ENCODE measurements around the gene HAUS7.

HAUS7 gene

DNA sequence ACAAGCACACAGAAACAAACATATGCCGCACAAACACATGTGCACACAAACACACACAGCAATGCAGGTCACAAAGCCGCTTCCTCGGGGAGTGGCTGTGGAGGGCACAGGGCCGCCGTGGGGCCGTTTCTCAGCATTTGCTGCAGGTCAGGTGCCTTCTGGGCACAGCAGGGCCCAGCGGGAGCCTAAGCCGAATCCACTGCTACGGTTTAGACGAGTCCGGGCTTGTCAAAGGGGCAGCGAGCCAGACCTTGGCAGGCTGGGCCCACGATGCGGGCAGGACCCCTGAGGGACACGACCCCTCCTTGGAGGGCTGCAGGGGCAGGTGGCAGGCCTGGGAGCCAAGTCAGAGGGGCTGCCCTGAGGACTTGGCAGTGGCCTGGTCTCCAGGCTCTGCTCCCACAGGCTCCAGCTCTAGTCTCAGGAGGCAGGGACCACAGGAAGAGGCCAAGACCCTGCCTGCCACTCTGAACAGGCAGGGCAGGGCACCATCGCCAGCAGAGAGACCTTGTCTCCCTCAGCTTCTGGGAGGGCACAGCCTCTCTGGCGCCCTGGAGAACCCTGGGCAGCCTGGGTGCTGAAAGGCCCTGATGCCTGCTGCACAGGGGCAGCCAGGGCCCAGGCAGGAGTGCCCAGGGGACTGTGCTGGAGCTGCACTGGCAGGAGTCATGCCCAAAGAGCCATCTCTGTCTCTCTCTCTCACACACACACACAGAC, 41.6 kb upstream of the HAUS7 start:
- Histone ChIP-seq H3K27me3 (ENCODE audit: insufficient read depth, low read length) (peaks cover 4% of the 10 kb centered on the region), H3K27ac (ENCODE audit: low read depth, low read length) (no peak overlapping the region), H3K79me2 (ENCODE audit: control insufficient read depth, insufficient read depth, low read length, unreplicated experiment) (no peaks in the 10 kb centered on the region), H2AFZ (ENCODE audit: low read length, unreplicated experiment) (no peak overlapping the region), H3K4me1 (ENCODE audit: control insufficient read depth, insufficient read depth, low read length, unreplicated experiment) (no peaks in the 10 kb centered on the region), H3K4me3 (ENCODE audit: low read depth, low read length) (no peak overlapping the region), H3K36me3 (ENCODE audit: insufficient read depth, low read length) (no peaks in the 10 kb centered on the region)

DNA sequence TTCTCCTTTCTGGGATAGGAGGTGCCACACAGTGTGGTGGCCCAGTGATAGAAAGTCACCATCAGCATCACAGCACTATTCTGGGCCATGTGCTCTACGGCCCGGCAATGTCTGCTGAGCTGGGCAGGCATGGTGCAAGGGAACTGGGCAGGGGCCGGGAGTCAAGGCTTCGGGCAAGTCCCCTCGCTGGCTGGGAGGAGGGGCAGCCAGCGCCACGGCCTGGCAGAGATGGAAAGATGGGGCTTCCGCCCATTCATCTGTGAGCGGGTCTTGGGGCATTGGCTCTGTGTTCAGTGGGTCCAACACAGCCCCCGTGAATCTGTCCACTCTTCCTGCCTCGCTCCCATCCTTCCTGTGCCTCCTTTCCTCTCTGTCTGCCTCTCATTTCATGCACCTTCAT, 40.0 kb upstream of the HAUS7 start:
- Histone ChIP-seq H3K27ac (ENCODE audit: low read depth, low read length) (no peak overlapping the region), H3K79me2 (ENCODE audit: control insufficient read depth, insufficient read depth, low read length, unreplicated experiment) (no peaks in the 10 kb centered on the region), H3K27me3 (ENCODE audit: insufficient read depth, low read length) (no peaks in the 10 kb centered on the region), H3K4me1 (ENCODE audit: control insufficient read depth, insufficient read depth, low read length, unreplicated experiment) (no peaks in the 10 kb centered on the region), H3K4me3 (ENCODE audit: low read depth, low read length) (no peak overlapping the region), H2AFZ (ENCODE audit: low read length, unreplicated experiment) (no peak overlapping the region), H3K36me3 (ENCODE audit: insufficient read depth, low read length) (no peaks in the 10 kb centered on the region)

- Histone ChIP-seq H3K27ac (ENCODE audit: low read depth, low read length) (no peak overlapping the region), H3K4me1 (ENCODE audit: control insufficient read depth, insufficient read depth, low read length, unreplicated experiment) (no peaks in the 10 kb centered on the region), H3K36me3 (ENCODE audit: insufficient read depth, low read length) (no peaks in the 10 kb centered on the region), H2AFZ (ENCODE audit: low read length, unreplicated experiment) (no peak overlapping the region), H3K27me3 (ENCODE audit: insufficient read depth, low read length) (no peaks in the 10 kb centered on the region), H3K79me2 (ENCODE audit: control insufficient read depth, insufficient read depth, low read length, unreplicated experiment) (no peaks in the 10 kb centered on the region), H3K4me3 (ENCODE audit: low read depth, low read length) (no peak overlapping the region)
Observed at GRCh38 chrX:153509592-153509991, 39.2 kb upstream of the HAUS7 start.

- Histone ChIP-seq H3K36me3 (ENCODE audit: insufficient read depth, low read length) (no peaks in the 10 kb centered on the region), H3K79me2 (ENCODE audit: control insufficient read depth, insufficient read depth, low read length, unreplicated experiment) (no peaks in the 10 kb centered on the region), H3K27me3 (ENCODE audit: insufficient read depth, low read length) (no peaks in the 10 kb centered on the region), H3K4me3 (ENCODE audit: low read depth, low read length) (no peak overlapping the region), H3K4me1 (ENCODE audit: control insufficient read depth, insufficient read depth, low read length, unreplicated experiment) (no peaks in the 10 kb centered on the region), H2AFZ (ENCODE audit: low read length, unreplicated experiment) (no peak overlapping the region), H3K27ac (ENCODE audit: low read depth, low read length) (no peak overlapping the region)
Observed at GRCh38 chrX:153507484-153508178, 37.3 kb upstream of the HAUS7 start.

- Histone ChIP-seq H3K27me3 (ENCODE audit: insufficient read depth, low read length) (no peaks in the 10 kb centered on the region), H2AFZ (ENCODE audit: low read length, unreplicated experiment) (no peak overlapping the region), H3K79me2 (ENCODE audit: control insufficient read depth, insufficient read depth, low read length, unreplicated experiment) (peaks cover 7% of the 10 kb centered on the region), H3K4me1 (ENCODE audit: control insufficient read depth, insufficient read depth, low read length, unreplicated experiment) (no peaks in the 10 kb centered on the region), H3K36me3 (ENCODE audit: insufficient read depth, low read length) (no peaks in the 10 kb centered on the region), H3K4me3 (ENCODE audit: low read depth, low read length) (no peak overlapping the region), H3K27ac (ENCODE audit: low read depth, low read length) (no peak overlapping the region)
Observed at GRCh38 chrX:153505361-153505760, 35.0 kb upstream of the HAUS7 start.

- no peaks in the 10 kb centered on the region for H3K27me3 ChIP-seq (ENCODE audit: insufficient read depth, low read length)
- H3K36me3 ChIP-seq (ENCODE audit: insufficient read depth, low read length), result no peaks in the 10 kb centered on the region
- H3K27ac ChIP-seq (ENCODE audit: low read depth, low read length), result no peak overlapping the region
- H3K4me1 ChIP-seq (ENCODE audit: control insufficient read depth, insufficient read depth, low read length, unreplicated experiment), result no peaks in the 10 kb centered on the region
- H3K79me2 ChIP-seq (ENCODE audit: control insufficient read depth, insufficient read depth, low read length, unreplicated experiment), result peaks cover 14% of the 10 kb centered on the region
- H2AFZ ChIP-seq (ENCODE audit: low read length, unreplicated experiment), result no peak overlapping the region
- no peak overlapping the region for H3K4me3 ChIP-seq (ENCODE audit: low read depth, low read length)
Observed at GRCh38 chrX:153504445-153505016, 34.2 kb upstream of the HAUS7 start.

GRCh38 chrX:153502796-153503195, 32.4 kb upstream of the HAUS7 start:
- H2AFZ ChIP-seq (ENCODE audit: low read length, unreplicated experiment), result no peak overlapping the region
- peaks cover 4% of the 10 kb centered on the region for H3K4me1 ChIP-seq (ENCODE audit: control insufficient read depth, insufficient read depth, low read length, unreplicated experiment)
- peaks cover 27% of the 10 kb centered on the region for H3K79me2 ChIP-seq (ENCODE audit: control insufficient read depth, insufficient read depth, low read length, unreplicated experiment)
- H3K4me3 ChIP-seq (ENCODE audit: low read depth, low read length), result no peak overlapping the region
- H3K27ac ChIP-seq (ENCODE audit: low read depth, low read length), result no peak overlapping the region
- no peaks in the 10 kb centered on the region for H3K36me3 ChIP-seq (ENCODE audit: insufficient read depth, low read length)
- no peaks in the 10 kb centered on the region for H3K27me3 ChIP-seq (ENCODE audit: insufficient read depth, low read length)

- H3K79me2 ChIP-seq (ENCODE audit: control insufficient read depth, insufficient read depth, low read length, unreplicated experiment), result peaks cover 29% of the 10 kb centered on the region
- H3K27me3 ChIP-seq (ENCODE audit: insufficient read depth, low read length), result no peaks in the 10 kb centered on the region
- H3K4me3 ChIP-seq (ENCODE audit: low read depth, low read length), result no peak overlapping the region
- H3K36me3 ChIP-seq (ENCODE audit: insufficient read depth, low read length), result no peaks in the 10 kb centered on the region
- peaks cover 5% of the 10 kb centered on the region for H3K4me1 ChIP-seq (ENCODE audit: control insufficient read depth, insufficient read depth, low read length, unreplicated experiment)
- H3K27ac ChIP-seq (ENCODE audit: low read depth, low read length), result no peak overlapping the region
- no peak overlapping the region for H2AFZ ChIP-seq (ENCODE audit: low read length, unreplicated experiment)
Observed at GRCh38 chrX:153502131-153502530, 31.8 kb upstream of the HAUS7 start.

GRCh38 chrX:153501530-153501929, 31.2 kb upstream of the HAUS7 start:
- Histone ChIP-seq H3K4me3 (ENCODE audit: low read depth, low read length) (no peak overlapping the region), H3K4me1 (ENCODE audit: control insufficient read depth, insufficient read depth, low read length, unreplicated experiment) (peaks cover 5% of the 10 kb centered on the region), H2AFZ (ENCODE audit: low read length, unreplicated experiment) (no peak overlapping the region), H3K79me2 (ENCODE audit: control insufficient read depth, insufficient read depth, low read length, unreplicated experiment) (peaks cover 30% of the 10 kb centered on the region), H3K27me3 (ENCODE audit: insufficient read depth, low read length) (no peaks in the 10 kb centered on the region), H3K27ac (ENCODE audit: low read depth, low read length) (no peak overlapping the region), H3K36me3 (ENCODE audit: insufficient read depth, low read length) (no peaks in the 10 kb centered on the region)

GRCh38 chrX:153500676-153501280, 30.4 kb upstream of the HAUS7 start:
- Histone ChIP-seq H3K79me2 (ENCODE audit: control insufficient read depth, insufficient read depth, low read length, unreplicated experiment) (peaks cover 38% of the 10 kb centered on the region), H3K4me1 (ENCODE audit: control insufficient read depth, insufficient read depth, low read length, unreplicated experiment) (peaks cover 8% of the 10 kb centered on the region), H2AFZ (ENCODE audit: low read length, unreplicated experiment) (no peak overlapping the region), H3K27ac (ENCODE audit: low read depth, low read length) (no peak overlapping the region), H3K36me3 (ENCODE audit: insufficient read depth, low read length) (no peaks in the 10 kb centered on the region), H3K4me3 (ENCODE audit: low read depth, low read length) (no peak overlapping the region), H3K27me3 (ENCODE audit: insufficient read depth, low read length) (no peaks in the 10 kb centered on the region)
